GM15510 (cell line): ENCODE data around the gene ATP6V0E1.

Experiments used
- POLR2A ChIP-seq: IDR thresholded peaks from 3 replicates; pipeline ENCODE4 v1.6.1; 2011; ENCODE audit warnings: borderline replicate concordance; ENCODE audit not compliant: insufficient read length; ENCODE audit errors: extremely low read depth

The ATP6V0E1 gene

GRCh38 chr5:173010547-173011464 lies 27.2 kb downstream of the ATP6V0E1 start:
- no peak for TF ChIP-seq POLR2A

GRCh38 chr5:173011566-173011965 lies 28.0 kb downstream of the ATP6V0E1 start:
- no peak for TF ChIP-seq POLR2A

DNA sequence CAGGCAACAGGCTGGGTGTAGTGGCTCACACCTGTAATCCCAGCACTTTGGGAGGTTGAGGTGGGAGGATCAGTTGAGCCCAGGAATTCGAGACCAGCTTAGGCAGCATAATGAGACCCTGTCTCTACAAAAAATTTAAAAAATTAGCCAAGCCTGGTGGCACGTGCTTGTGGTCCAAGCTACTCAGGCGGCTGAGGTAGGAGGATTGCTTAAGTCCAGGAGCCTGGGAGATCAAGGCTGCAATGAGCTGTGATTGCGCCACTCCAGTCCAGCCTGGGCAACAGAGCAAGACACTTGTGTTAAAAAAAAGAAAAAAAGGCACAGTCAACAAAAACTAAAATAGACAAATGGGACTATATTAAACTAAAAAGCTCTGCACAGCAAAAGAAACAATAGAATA lies 29.3 kb downstream of the ATP6V0E1 start:
- TF ChIP-seq POLR2A, result no peak

GRCh38 chr5:173014671-173015070 lies 31.1 kb downstream of the ATP6V0E1 start:
- no peak for TF ChIP-seq POLR2A

DNA sequence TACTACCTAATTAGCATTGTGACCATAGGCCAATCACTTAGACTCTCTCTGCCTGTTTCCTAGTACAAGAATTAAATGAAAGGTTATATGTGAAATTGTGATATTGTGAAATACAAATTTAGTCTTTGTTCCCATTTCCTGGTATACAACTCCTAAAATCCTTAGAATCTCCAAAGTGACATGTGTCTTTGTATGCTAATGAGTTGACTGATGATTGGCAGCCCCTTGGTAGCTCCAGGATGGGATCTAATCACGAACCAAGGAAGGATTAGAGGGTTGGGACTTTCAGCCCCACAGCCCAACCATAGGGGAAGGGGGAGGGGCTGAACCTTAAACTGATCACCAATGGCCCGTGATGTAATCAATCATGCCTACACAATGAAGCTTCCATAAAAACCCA lies 31.6 kb downstream of the ATP6V0E1 start:
- TF ChIP-seq POLR2A, result no peak

DNA sequence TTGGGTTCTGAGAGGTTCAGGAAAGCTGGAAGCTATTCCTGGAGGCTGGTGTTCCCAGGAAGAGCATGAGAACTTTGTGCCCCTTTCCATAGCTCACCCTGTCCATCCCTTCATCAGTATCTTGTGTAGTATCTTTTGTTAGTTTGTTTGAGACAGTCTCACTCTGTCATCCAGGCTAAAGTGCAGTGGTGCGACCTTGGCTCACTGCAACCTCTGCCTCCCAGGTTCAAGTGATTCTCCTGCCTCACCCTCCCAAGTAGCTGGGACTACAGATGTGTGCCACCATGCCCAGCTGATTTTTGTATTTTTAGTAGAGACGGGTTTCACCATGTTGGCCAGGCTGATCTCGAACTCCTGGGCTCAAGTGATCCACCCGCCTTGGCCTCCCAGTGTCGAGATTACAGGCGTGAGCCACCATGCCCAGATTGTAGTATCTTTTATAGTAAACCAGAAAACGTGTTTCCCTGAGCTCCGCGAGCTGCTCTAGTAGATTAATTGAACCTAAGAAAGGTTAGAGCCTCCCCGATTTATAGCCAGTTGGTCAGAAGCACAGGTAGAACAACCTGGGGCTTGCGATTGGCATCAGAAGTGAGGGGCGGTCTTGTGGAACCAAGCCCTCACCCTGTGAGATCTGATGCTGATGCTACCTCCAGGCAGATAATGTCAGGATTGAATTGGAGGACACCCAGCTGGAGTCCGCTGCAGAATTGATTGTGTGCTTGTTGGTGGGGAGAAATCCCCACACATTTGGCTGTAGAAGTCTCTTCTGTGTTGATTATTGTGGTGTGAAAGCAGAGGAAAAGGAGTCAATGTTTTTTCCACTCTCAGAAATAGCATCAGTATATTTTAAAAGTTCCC lies 32.3 kb downstream of the ATP6V0E1 start:
- no peak for TF ChIP-seq POLR2A

GRCh38 chr5:173016598-173017046 lies 33.1 kb downstream of the ATP6V0E1 start:
- no peak for TF ChIP-seq POLR2A

DNA sequence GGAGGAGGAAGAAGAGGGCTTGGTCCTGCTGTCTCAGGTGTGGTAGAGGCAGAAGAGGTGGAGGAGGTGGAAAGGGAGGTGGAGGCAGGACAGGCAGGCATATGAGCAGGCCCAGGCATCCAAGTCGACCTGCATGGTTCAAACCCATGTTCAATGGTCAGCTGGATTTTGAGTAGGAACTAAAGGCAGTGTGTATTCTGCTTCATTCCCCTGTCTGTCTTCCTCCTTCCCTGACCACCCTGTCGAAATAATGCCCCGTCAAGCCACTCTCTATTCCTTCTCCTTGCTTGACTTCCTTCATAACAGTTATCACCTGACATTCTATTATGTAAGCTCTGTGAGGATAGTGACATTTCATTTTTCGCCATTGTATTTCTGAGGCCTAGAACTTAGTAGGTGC lies 34.8 kb downstream of the ATP6V0E1 start:
- TF ChIP-seq POLR2A, result no peak

- no peak for TF ChIP-seq POLR2A
These were observed 36.6 kb downstream of the ATP6V0E1 start for GRCh38 chr5:173020154-173020581.

- no peak for TF ChIP-seq POLR2A
These were observed 37.1 kb downstream of the ATP6V0E1 start for GRCh38 chr5:173020643-173021042.

- no peak for TF ChIP-seq POLR2A
These were observed 42.1 kb downstream of the ATP6V0E1 start for GRCh38 chr5:173025651-173026050.

DNA sequence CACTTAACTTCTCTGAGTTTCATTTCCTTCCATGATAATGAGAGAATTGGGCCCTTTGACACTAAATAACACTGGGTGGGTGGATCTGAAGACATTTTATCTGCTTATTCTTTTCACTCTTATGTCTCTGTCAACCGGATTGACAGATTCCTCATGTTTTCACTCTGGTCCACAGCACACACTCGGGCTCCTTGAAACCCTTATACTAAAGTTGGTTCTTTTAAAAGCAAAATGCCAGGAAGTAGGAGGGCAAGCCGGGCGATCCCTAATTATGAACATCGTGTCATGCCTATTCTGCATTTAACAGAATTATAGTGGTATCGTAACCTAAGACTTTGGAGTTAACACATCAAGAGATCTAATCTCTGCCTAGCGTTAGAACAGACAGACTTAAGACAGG lies 44.3 kb downstream of the ATP6V0E1 start:
- TF ChIP-seq POLR2A, result no peak

DNA sequence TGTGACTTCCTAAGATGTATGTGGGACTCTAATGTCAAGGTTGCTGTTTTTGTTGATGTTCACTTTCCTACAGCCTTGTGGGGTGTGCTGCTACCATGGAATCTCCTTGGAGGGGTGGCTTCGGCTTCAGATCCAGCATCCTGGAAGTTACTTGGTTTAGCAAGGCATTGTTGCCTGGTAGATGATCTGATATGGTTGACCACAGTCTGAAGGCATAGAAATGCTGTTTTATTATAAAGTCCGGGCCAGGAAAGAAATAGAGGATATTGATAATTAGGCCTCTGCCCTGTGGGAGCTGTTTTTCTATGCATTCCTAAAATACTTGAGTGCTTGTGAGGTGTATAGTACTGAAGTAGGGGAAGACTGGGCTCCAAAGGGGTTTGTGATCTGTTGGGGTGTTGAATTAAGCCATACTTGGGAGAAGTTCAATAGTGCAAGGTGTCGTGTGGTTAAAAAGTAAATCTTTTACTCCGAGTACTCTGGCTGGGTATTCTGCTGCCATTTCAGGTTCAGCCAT lies 45.3 kb downstream of the ATP6V0E1 start:
- TF ChIP-seq POLR2A, result no peak

DNA sequence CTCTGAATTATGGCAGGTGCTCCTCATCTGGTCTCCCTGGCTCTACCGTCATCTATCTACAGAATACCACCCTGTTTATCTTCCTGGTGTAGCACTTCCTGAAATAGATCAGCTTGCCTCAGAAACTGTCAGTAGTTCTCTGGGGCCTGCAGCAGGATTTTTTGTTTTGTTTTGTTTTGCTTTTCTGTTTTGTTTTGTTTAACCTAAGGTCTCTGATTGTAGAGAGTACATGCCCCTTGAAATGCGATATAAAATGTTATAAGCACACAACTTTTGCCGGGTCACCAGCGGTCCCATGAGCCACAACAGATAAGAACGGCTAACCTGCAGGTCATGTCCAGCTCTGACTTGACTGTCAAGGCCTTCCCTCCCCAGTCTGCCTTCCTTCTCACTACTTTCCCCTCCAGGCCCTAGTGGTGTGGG lies 45.9 kb downstream of the ATP6V0E1 start:
- no peak for TF ChIP-seq POLR2A

GRCh38 chr5:173032730-173033129 lies 49.2 kb downstream of the ATP6V0E1 start:
- no peak for TF ChIP-seq POLR2A
